Lung (tissue), 12 donors: ENCODE results near the gene MAST4. TPM values are rescaled to one million over a fixed set of nuclear protein-coding genes. Genes with fewer than 3 reads are reported as not detected.

Experiments
- ATAC-seq: fragments of 200-7000 bp; cut with Tn5 transposase; one replicate; pipeline ENCODE4 v1.9.1; 2020; ENCODE audit warnings: moderate number of reproducible peaks; ENCODE audit not compliant: insufficient read depth, low FRiP score
- DNase-seq, 3 donors: peaks; one replicate each; pipeline ENCODE4 v3.0.0-alpha.2; 2013 to 2017
- H3K27ac ChIP-seq, 2 donors: one replicate each; pipeline ENCODE4 v1.5.1; 2013; ENCODE audit warnings: mild to moderate bottlenecking in 2 of 2, moderate library complexity in 2 of 2, control low read depth in 1 of 2, inconsistent platforms in 1 of 2, low read depth in 1 of 2, low read length in 1 of 2
- H3K27me3 ChIP-seq, 3 donors: one replicate each; pipeline ENCODE4 v1.5.1; 2013; ENCODE audit warnings: low read length in 2 of 3; ENCODE audit not compliant: control insufficient read depth in 3 of 3, insufficient read depth in 3 of 3
- H3K36me3 ChIP-seq, 4 donors: one replicate each; pipeline ENCODE4 v1.5.1; 2013; ENCODE audit warnings: low read length in 4 of 4, mild to moderate bottlenecking in 1 of 4, moderate library complexity in 1 of 4; ENCODE audit not compliant: control insufficient read depth in 4 of 4, insufficient read depth in 4 of 4
- H3K4me1 ChIP-seq, 5 donors: one replicate each; pipeline ENCODE4 v1.5.1; 2013; ENCODE audit warnings: low read length in 5 of 5, mild to moderate bottlenecking in 2 of 5, moderate library complexity in 1 of 5; ENCODE audit not compliant: control insufficient read depth in 5 of 5, insufficient read depth in 5 of 5
- H3K4me3 ChIP-seq: one replicate; pipeline ENCODE4 v1.5.1; 2013; ENCODE audit warnings: mild to moderate bottlenecking, control low read depth, moderate library complexity
- H3K9ac ChIP-seq, 2 donors: one replicate each; pipeline ENCODE4 v1.5.1; 2013; ENCODE audit warnings: low read length in 2 of 2, control low read depth in 1 of 2; ENCODE audit not compliant: insufficient read depth in 1 of 2
- H3K9me3 ChIP-seq, 4 donors: one replicate each; pipeline ENCODE4 v1.5.1; 2013; ENCODE audit warnings: low read length in 3 of 4, mild to moderate bottlenecking in 1 of 4, moderate library complexity in 1 of 4; ENCODE audit not compliant: control insufficient read depth in 4 of 4, insufficient read depth in 3 of 4
- CTCF ChIP-seq: IDR thresholded peaks from 2 replicates; pipeline ENCODE4 v1.5.1; 2012; ENCODE audit warnings: mild to moderate bottlenecking; ENCODE audit errors: control extremely low read depth, extremely low read depth
- WGBS, 2 donors: extraction: QIAGEN DNeasy Blood & Tissue Kit; methylation state at CpG; one replicate each; pipeline ENCODE4 v1.1.7; 2013; 5-methylcytosine and 5-hydroxymethylcytosine counted together
- polyA plus RNA-seq, 2 donors: library from polyadenylated mRNA; stranded (reverse); fragments of 200-250 nt; gene quantifications; one replicate each; pipeline ENCODE4 v1.2.1, GENCODE V29; 2013
- total RNA-seq, 2 donors: library from RNA; depleted of rRNA in 1 of 2; stranded (reverse); fragments of >200 nt in 1 of 2; gene quantifications; one replicate each; pipeline ENCODE4 v1.2.1, GENCODE V29; 2014 to 2021
- donor health status: control.
- donor health status: control.
- donor health status: Bipolar disorder and iron deficiency.
- donor health status: healthy.
- donor health status: DM: yes; HTN: yes; CAD: no.

Gene MAST4
- total and polyA plus RNA-seq, 4 donors, result 13.9 to 153 (median 46.2) TPM

- DNase-seq (peak in 2 of 3 donors; percentile 67 to 71), ATAC-seq (no peak)
- Histone ChIP-seq H3K4me1 (peaks cover 0 to 18% (median 11%) of the 10 kb centered on the region in 5 donors), H3K9ac (peak overlapping the region in 1 of 2 donors; percentile 67), H3K4me3 (no peak overlapping the region), H3K9me3 (no peaks in the 10 kb centered on the region), H3K27me3 (no peaks in the 10 kb centered on the region), H3K36me3 (peaks cover 9 to 43% (median 34%) of the 10 kb centered on the region in 4 donors), H3K27ac (no peak overlapping the region)
- 91 to 93% methylated on average over 6 of the region's 6 CpGs for WGBS, 2 donors
- TF ChIP-seq CTCF, result no peak
Measured at GRCh38 chr5:67135381-67135984, 539.3 kb downstream of the MAST4 start.

GRCh38 chr5:67139030-67139429 is 542.8 kb downstream of the MAST4 start:
- peaks cover 21 to 49% (median 43%) of the 10 kb centered on the region in 4 donors for H3K36me3 ChIP-seq

GRCh38 chr5:67140413-67140812 is 544.2 kb downstream of the MAST4 start:
- no peak for TF ChIP-seq CTCF
- no peaks in the 10 kb centered on the region for H3K27me3 ChIP-seq
- no peak overlapping the region for H3K9ac ChIP-seq
- DNase-seq, result no peak
- H3K4me1 ChIP-seq, result peaks cover 0 to 18% (median 4%) of the 10 kb centered on the region in 5 donors
- peaks cover 25 to 55% (median 47%) of the 10 kb centered on the region in 4 donors for H3K36me3 ChIP-seq
- no peak overlapping the region for H3K27ac ChIP-seq
- no peak for ATAC-seq
- H3K4me3 ChIP-seq, result no peak overlapping the region
- H3K9me3 ChIP-seq, result no peaks in the 10 kb centered on the region
- WGBS, 2 donors, result 74 to 91% methylated on average over 4 of the region's 4 CpGs

More at GRCh38 chr5:67139030-67139429, 542.8 kb downstream of the MAST4 start:
- no peaks in the 10 kb centered on the region for H3K27me3 ChIP-seq
- H3K27ac ChIP-seq, result no peak overlapping the region
- no peak overlapping the region for H3K4me3 ChIP-seq
- TF ChIP-seq CTCF, result no peak
- peaks cover 0 to 18% (median 11%) of the 10 kb centered on the region in 5 donors for H3K4me1 ChIP-seq
- no peak for DNase-seq
- WGBS, 2 donors, result 94 to 99% methylated on average over 5 of the region's 5 CpGs
- ATAC-seq, result no peak
- no peak overlapping the region for H3K9ac ChIP-seq
- H3K9me3 ChIP-seq, result no peaks in the 10 kb centered on the region

GRCh38 chr5:67141644-67142043 is 545.5 kb downstream of the MAST4 start:
- Histone ChIP-seq H3K36me3 (peaks cover 27 to 56% (median 44%) of the 10 kb centered on the region in 4 donors), H3K9ac (no peak overlapping the region), H3K4me1 (peaks cover 0 to 5% (median 0%) of the 10 kb centered on the region in 5 donors), H3K9me3 (no peaks in the 10 kb centered on the region), H3K27me3 (no peaks in the 10 kb centered on the region), H3K27ac (no peak overlapping the region), H3K4me3 (no peak overlapping the region)
- no peak for TF ChIP-seq CTCF
- ATAC-seq (no peak), DNase-seq (no peak)
